Coronary artery (tissue), 2 donors: ENCODE results near the gene KRT37.
"Not testable (repeated sequence)": the region's sequence is repeated elsewhere in the genome, so short reads cannot be mapped to it uniquely, and the experiment has no call there.

ENCODE experiments used
- DNase-seq: peaks from one replicate; pipeline ENCODE4 v3.0.0-alpha.2; 2017; ENCODE audit warnings: low spot score
- H3K27ac ChIP-seq, 2 donors: fragments of 200-600 bp; sonication (generic); one replicate each; pipeline ENCODE4 v1.5.1; 2016 to 2019
- H3K4me3 ChIP-seq: fragments of 200-600 bp; sonication (generic); 2 replicates; pipeline ENCODE4 v1.5.1; 2016; ENCODE audit warnings: mild to moderate bottlenecking, moderate library complexity
- CTCF ChIP-seq: fragments of 200-600 bp; sonication (generic); IDR thresholded peaks from one replicate; pipeline ENCODE4 v1.5.1; 2019; ENCODE audit warnings: antibody characterized with exemption

The KRT37 gene

GRCh38 chr17:41392278-41392677, 32.1 kb downstream of the KRT37 start:
- no peak overlapping the region for H3K4me3 ChIP-seq
- TF ChIP-seq CTCF: no peak
- no peak for DNase-seq
- H3K27ac ChIP-seq: no peak overlapping the region

- Histone ChIP-seq H3K4me3 (no peak overlapping the region), H3K27ac (no peak overlapping the region)
- TF ChIP-seq CTCF: no peak
- DNase-seq: no peak
These were observed 32.9 kb downstream of the KRT37 start for GRCh38 chr17:41391535-41391934.

GRCh38 chr17:41390411-41390938, 33.9 kb downstream of the KRT37 start:
- H3K27ac ChIP-seq: no peak overlapping the region
- TF ChIP-seq CTCF: no peak
- no peak for DNase-seq
- no peak overlapping the region for H3K4me3 ChIP-seq

- no peak for TF ChIP-seq CTCF
These were observed 36.7 kb downstream of the KRT37 start for GRCh38 chr17:41387670-41388069.

GRCh38 chr17:41386227-41386626, 38.2 kb downstream of the KRT37 start:
- Histone ChIP-seq H3K4me3 (no peak overlapping the region), H3K27ac (no peak overlapping the region)
- no peak for TF ChIP-seq CTCF
- no peak for DNase-seq

More at GRCh38 chr17:41387670-41388069, 36.7 kb downstream of the KRT37 start:
- no peak overlapping the region for H3K27ac ChIP-seq
- no peak overlapping the region for H3K4me3 ChIP-seq
- no peak for DNase-seq

- no peak for DNase-seq
- TF ChIP-seq CTCF: no peak
- Histone ChIP-seq H3K4me3 (no peak overlapping the region), H3K27ac (no peak overlapping the region)
These were observed 40.7 kb downstream of the KRT37 start for GRCh38 chr17:41383690-41384089.

- TF ChIP-seq CTCF: no peak
- no peak overlapping the region for H3K4me3 ChIP-seq
- DNase-seq: no peak
- no peak overlapping the region for H3K27ac ChIP-seq
These were observed 42.0 kb downstream of the KRT37 start for GRCh38 chr17:41382394-41382793.

GRCh38 chr17:41381943-41382342, 42.4 kb downstream of the KRT37 start, which contains the start of gene KRT34:
Gene KRT34 (minus strand): TSS chr17:41382306. CDS start chr17:41382246, 60 bp downstream.
- not testable (repeated sequence) for H3K27ac ChIP-seq, DNase-seq, H3K4me3 ChIP-seq

- DNase-seq, H3K4me3 ChIP-seq, H3K27ac ChIP-seq: not testable (repeated sequence)
These were observed 44.3 kb downstream of the KRT37 start for GRCh38 chr17:41380091-41380490.
